ENCODE data around the gene AMIGO3.

AMIGO3 gene

DNA sequence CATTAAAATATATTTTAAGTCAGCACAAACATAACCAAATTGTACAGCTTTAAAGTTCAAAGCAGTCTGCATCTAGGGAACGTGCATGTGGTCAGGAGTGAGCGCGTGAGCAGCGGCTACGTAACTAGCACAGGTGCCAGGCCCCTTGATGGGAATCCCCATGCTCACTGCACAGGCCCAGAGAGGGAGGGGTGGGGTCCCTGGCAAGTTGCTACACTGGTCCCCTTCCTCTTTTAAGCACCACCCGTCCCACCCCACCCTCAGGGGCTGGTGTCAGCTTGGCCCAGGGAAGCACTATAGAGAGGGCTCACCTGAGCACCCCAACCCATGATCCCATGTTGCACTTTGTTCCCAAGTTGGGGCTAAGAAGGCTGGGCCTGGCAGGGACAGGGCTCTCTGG lies 5.1 kb upstream of the AMIGO3 start:
- FAIRE-seq: no peak

DNA sequence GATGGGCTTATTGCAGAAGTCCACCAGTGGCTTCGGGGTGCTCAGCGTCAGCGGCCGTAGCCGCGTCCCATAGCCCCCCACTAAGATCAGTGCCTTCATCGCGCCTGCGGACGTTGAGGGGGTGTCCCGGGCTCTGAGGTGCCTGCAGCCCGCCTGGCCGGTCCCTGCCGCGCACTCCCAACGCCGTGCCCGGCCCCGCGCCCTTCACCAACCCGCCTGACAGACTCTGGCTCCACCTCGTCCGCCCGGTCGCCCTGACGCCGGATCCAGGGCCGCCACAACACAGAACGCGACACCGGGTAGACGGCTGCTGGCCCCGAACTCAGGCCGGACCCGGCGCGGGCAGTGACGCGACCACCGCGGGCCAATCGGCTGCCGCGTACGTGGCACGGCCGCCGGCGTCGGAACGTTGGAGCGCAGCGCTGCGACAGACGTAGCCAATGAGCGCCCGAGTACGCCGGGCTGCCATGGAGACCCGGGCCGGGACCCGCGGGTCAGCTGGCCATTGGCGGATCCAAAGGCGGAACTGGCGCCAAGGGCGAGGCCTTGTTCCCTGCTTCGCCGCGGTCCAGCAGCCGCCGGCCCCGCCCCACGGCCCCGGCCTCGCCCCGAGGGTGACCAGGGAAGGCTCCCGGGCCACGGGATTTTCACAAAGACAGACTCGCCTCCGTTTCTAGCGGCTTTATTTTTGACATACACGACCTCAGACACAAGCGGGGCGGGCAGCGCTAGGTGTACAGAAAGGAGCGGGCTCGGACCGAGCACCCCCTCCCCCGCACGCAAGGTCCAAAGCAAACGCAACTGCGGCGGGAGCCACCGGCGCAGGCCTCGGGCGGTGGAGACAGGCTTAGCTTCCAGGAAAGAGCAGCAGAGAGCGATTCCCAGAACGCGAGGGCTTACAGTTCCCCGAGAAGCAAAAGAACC lies 4.4 kb upstream of the AMIGO3 start, which contains the start of gene GMPPB:
Gene GMPPB, minus strand, starts transcription at position 324 of the 924 bp plus-strand sequence. Its CDS starts 225 bp downstream, at position 99.
- FAIRE-seq: no peak

DNA sequence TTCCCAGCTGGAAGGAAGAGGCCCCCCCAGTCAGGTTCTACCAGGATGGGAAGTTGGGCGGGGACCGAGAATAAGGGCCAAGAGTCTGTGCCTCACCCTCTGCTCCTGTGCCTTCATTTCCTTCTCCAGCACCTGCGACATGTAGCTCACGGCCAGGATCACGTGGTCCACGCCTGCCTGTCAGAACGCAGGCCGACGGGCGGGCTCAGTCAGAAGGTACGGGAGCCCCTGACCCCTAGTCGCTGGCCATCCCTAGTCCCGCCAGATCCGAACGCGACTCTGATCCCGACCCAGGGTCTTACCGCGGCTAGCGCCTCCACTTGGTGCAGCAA lies 3.8 kb upstream of the AMIGO3 start:
- no peak for FAIRE-seq

DNA sequence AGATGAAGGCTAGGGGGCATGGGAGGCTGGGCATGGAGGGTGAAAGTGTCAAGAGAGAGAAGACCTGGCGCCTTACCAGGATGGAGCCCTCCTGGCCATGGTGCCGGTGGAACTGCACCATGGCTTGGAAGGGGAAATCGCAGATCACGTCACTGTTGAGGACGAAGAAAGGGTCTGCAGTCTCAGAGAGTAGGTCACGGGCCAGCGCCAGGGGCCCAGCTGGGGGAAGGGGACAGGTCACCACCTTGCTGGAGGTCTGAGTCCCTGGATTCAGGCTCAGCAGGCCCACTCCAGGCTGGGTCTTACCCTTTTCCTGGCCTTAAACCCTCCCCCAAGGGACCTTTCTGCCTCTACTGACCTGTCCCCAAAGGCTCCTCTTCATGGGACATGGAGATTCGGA lies 3.4 kb upstream of the AMIGO3 start:
- no peak for FAIRE-seq

DNA sequence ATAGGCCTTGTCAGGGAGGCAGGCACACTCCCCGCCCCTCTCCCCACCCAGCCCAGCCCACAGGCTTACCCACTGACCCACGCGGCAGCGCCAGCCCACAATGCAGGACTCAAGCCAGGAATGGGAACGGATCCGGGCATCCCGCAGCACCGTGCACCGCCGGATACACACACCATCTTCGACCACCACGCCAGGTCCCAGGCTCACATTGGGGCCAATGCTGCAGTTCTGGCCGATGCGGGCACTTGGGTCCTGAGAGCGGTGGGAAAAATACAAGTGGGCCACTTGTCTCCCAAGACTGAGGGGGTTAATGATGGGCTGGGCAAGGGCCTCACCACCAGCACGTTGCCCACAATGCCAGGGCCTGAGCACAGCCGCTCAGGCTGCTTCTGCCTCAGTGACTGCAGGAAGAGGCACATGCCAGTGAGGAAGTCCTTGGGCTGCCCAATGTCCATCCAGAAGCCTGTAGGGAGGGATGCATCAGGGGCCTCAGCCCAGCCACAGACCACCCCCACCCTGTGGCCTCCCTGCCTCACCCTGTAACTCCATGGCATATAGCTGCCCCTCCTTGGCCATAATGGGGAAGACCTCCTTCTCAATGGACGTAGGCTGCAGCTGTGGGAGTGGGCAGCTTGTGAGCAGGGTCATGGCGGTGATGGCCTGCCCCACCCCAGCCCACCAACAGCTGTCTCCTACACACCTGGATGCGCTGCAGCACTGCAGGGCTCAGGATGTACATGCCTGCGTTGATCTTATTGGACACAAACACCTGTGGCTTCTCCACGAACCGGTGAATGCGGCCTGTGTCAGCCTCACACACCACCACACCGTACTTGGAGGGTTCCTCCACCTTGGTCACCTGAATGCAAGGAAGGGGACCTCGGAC lies 2.7 kb upstream of the AMIGO3 start:
- FAIRE-seq: no peak

DNA sequence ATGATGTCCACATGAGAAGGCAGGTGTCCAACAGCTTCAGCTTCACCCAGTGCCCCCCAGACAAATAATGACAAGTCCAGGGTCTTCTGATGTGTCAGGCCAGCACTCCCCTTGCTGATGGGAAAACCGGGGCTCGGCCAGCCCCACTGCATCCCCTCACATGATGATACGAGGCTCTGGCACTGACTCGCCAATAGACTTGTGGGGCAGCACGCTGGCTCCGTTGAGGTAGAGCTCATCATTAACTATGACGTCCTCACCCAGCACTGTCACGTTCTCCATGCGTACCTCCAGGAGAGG lies 2.1 kb upstream of the AMIGO3 start:
- no peak for FAIRE-seq

DNA sequence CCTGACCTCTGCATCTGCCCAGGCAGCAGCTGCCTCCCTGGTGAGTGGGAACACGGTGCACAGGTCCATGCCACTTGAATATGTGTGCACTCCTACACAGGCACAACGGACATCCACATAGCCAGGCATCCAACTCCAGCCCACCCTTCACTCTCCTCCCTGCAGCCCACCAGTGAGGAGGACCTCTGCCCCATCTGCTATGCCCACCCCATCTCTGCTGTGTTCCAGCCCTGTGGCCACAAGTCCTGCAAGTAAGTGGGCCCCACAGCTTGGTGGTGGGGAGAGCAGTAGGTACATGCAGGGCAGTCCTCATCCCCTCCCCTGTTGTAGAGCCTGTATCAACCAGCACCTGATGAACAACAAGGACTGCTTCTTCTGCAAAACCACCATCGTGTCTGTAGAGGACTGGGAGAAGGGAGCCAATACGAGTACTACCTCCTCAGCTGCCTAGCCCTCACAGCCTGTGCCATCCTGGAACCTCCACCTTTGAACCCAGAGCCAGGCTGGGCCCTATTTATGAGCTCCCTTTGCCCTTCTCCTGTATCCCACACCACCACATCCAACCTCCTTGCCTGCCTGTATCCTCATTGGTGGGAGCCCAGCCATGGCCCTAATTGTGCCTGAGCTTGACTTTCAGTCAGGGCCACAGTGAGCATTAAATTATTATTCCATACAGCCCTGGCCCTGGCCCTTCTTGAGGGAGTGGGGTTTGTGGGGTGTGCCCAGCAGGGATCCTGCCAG lies 1.5 kb upstream of the AMIGO3 start:
- FAIRE-seq: no peak

DNA sequence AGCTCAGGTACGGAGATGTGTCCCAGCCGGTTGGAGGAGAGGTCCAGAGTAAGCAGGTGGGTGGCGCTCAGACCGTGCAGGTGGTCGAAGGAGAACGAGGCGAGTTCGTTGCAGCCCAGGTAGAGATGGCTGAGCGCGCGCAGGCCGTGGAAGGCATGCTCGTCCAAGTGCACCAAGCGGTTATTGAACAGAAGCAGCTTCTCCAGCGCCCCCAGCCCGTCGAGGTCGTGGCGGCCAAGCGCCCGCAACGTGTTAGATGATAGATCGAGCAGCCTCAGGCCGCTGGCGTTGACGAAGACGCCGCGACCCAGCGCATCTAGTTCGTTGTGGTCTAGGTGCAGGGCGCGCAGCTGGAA lies 648 bp downstream of the AMIGO3 start:
- no peak for FAIRE-seq

DNA sequence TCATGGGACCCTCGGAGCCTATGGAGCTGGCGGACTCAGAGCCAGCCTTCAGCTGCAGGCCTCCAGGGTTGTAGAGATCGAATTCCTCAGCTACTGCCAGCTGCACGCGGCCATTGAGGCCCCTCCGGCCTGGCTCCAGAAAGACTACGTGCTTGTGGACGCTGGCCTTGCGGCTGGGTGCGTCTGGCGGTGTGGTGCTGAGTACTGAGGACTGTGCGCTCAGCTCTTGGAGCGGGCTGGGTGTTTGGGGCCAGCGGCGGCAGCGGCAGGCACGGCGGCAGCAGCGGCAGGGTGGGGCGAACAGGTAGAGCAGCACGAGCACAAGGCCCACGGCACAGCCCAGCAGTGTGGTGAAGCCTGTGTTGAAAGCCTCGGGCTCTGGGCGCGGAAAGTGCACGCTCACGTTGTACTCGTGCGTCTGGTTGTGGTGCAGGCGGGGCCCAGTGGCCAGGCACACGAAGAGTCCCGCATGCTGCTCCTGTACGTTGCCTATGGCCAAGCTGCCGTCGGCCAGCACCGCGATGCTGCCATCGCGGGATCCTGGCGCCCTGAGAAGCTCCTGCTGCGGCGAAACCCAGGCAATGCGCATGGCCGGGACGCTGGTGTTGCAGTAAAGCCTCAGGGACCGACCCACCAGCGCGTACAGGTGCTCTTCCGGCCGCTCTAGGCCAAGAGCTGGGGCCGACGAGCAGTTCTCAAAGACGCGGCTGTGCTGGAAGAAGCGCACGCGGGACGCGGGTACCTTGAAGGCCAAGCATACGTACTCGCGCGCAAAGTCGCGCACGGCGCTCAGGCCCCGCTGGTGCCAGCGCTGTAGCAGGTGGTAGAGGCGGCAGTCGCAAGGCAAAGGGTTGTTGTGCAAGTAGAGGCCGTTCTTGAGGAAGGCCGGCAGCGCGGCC lies 1.3 kb downstream of the AMIGO3 start:
- FAIRE-seq: no peak

DNA sequence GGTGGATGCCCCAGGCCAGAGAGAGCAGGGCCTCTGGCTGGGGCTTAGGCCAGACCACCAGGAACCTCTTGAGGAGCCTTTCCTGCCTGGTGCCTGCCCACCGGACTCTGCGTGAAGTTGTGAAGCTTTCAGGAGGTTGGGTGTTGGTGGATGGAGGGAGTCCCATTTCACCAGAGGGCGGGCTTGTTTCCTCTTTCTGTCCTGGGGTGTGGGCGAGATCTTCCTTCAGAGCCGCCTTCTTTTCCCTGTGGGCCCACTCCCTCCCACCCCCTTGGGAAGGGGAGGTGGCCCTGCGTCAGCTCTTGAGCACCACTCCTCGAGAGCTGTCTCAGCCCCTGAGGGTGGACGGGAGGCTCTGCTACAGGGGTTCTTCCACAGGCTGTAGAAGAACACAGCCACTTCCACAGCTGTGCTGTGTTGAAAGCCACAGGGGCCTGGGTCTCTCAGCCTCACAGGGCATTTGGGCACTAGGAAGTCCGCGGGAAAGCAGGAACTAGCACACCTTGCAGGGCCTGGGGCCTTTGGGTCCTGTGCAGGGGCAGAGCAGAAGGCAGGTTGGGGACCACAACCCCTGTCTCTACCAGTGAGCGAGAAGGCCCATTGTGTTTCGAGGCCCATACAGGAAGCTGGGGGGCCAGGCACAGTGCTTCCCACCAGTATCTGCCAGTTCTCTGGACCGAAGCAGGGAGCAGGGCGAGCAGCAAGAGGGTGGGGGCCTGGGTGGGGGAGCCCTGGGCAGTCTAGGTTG lies 2.1 kb downstream of the AMIGO3 start:
- no peak for FAIRE-seq

DNA sequence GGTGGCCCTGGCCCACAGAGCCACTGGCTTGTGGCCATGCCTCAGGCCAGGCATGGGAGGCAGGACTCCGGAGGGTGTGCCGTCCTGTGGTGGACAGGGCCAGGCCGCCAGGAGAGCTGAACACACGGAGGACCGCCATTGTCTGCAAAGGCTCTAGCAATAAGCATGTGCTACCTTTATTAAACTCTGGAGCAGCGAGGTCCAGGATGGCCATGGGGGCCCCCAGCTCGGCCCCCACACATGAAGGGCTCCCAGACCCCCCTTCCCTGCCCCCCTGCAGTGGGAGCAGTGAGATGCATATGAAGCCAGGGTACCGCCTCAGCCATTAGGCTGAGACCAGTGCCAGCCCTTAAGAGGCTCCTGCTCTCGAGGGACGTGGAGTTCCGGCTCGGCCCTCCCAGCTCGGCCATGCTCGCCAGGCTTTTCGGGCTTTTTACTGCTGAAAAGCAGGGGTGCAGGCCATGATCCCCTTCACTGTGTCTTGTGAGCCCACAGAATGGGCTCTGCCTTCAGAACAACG lies 2.7 kb downstream of the AMIGO3 start:
- FAIRE-seq: no peak

DNA sequence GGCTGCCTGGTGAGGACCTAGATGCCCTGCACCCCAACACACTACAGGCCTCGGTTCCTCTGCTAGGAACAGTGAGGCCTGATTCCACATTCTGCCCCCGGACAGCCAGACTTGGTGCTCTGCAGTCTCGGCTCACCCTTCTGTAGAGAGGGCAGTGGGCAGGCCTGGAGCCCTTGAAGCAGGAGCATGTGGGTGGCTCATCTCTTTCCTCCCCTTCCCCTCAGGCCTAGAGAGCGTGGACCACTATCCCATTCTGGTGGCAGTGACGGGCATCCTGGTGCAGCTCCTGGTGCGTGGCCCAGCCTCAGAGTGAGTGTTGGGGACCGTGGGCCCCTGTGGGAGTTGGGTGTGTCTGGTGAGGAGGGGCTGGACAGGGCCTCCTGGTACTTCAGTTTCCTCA lies 3.3 kb downstream of the AMIGO3 start:
- FAIRE-seq: no peak

DNA sequence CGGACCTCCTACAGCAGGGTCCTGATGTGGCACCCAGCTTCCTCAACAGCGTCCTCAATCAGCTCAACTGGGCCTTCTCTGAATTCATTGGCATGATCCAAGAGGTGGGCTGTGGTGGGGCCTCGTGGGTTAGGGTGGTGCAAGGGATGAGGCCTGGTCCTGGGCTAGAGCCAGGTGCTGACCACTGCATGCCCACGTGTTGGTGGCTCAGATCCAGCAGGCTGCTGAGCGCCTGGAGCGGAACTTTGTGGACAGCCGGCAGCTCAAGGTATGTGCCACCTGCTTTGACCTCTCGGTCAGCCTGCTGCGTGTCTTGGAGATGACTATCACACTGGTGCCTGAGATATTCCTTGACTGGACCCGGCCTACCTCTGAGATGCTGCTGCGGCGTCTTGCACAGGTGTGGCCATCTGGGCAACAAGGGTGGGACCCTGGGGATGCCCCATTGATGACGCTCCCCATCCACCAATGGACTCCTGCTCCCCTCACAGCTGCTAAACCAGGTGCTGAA lies 3.8 kb downstream of the AMIGO3 start:
- no peak for FAIRE-seq

DNA sequence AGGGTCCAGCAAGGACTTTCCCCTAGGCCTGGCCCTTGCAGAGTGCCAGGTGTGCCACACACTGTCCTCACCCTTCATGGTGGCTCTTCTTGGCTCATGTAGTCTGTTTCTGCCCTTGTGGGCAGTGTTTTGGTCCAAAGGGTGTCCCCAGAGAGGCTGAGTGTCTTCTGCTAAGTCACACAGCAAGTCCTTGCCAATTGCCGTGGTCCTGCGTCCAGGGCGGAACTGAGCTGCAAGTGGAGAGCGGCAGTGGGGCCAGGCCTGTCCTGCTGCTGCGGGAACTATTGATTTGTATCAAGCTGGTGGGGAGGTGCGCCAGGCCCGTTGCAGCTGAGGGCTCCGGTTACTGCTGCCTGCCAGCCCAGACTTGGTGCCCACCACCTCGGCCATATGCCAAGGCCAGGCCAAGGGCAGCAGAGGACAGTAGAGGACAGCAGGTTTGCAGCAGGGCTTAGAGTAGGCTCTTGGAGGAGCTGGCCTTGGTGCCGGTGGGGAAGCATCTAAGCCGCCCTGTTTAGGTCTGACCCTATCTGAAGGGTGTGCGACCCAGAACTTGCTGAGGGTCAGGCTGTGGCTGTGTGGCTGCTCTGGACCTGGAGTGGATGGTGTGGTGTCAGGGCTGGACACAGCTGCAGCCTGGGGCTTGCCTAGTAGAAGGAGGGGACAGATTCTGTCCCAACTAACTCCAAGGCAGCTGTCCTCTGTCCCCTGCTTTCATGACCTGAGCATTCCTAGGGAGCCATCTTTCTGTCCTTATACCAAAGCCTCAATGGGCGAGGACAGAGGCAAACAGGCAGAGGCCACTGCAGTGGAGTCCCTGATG lies 4.5 kb downstream of the AMIGO3 start:
- no peak for FAIRE-seq

DNA sequence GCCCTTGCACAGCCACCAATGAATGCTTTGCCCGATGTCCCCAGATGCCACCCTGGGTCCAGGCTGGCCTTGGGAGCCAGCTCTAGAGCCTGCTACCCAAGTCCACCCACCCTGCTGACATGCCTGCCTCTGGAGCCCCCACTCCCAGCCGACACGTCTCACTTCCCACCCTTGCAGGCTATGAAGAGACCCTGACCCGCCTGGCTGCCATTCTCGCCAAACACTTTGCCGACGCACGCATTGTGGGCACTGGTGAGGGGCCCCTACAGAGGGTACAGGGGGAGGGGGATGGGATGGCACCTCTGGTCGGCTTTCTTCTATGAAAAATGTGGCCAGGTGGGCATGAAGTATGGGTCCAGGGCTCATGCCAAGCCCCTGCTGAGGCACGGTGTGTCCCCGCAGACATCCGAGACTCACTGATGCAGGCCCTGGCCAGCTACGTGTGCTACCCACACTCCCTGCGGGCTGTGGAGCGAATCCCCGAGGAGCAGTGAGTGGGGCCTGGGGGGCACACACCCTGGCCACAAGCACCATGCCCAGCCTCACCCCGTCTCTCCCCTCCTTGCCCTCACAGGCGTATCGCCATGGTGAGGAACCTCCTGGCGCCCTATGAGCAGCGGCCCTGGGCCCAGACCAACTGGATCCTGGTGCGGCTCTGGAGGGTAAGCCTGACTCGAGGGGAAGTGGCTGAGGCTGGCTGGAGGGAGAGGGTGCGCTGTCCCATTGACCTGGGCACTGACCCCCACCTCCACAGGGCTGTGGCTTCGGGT lies 6.0 kb downstream of the AMIGO3 start:
- FAIRE-seq: no peak

DNA sequence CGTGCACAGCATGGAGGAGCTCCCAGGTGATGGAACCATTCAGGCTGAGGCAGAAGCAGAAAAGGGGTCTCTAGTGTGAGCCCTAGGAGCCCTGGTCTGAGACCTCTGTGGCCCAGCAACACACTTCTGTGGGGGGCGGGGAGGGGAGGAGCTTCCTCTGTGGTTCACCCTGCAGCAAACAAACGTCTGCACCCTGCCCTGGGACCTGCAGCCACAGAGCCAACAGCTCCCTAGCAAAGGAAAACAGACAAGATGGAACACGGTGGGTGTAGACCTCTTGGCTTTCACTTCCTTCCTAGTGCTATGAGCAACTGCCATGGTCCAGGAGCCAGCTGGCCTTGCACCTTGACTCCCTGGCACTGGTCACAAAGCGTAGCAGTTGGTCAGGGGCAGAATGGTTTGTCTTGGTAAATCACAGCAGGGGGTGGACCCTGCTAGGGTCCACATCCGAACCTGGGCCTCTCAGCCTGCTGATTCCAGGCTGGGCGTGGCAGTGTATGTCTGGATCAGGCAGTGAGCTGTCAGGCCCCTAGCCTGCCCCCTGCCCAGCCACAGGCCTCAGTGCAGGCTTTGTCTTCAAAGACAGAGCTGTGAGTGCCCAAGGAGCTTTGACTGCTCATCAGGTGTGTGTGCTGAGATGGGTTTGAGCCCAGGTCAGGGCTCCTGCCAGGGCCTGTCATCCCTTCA lies 6.7 kb downstream of the AMIGO3 start:
- no peak for FAIRE-seq

DNA sequence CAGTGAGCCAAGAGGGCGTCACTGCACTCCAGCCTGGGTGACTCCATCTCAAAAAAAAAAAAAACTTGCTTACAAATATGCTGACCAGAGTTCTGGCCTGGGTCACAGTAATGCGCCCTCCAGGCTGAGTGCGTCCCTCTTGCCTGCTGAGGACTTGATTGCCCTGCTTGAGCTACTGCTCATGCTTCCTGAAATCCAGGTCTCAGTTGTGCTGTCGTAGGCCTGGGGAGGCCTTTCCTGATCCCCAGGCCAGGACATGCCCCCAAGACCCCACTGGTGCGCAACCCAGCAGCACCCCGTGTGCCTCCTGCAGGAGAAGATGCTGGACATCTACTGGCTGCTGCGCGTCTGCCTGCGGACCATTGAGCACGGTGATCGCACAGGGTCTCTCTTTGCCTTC lies 7.3 kb downstream of the AMIGO3 start:
- no peak for FAIRE-seq

DNA sequence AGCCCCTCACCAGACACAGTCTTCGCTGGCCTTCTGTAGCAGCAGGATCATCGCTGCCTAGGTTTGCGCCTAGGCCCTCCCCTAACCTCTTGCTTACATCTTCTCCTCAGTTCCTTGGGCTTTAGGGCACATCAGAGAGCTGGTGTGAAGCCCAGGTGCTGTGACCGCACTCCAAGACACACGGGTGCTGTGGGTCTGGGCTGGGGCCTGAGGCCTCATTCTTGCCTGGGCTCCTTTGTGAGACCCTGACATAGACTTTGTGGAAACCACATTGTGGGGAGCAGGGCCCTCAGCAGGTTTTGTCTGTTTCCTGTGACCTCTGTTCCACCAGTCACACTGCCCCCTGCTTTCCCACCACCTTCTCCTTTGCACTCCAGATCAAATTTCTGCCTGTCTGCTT lies 8.0 kb downstream of the AMIGO3 start:
- no peak for FAIRE-seq

DNA sequence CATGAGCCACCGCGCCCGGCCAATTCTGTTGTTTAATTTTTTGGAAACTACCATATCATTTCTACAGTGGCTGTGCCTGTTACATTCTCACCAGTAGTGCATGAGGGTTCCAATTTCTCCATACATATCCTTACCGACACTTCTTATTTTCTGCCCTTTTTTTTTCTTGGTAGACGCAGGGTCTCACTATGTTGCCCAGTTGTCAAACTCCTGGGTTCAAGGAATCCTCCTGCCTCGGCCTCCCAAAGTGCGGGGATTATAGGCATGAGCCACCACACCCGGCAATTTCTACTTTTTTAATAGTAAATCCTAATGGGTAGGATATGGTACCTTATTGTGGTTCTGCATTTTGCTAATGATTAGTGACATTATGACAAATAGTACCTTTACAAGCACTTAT lies 9.6 kb downstream of the AMIGO3 start:
- no peak for FAIRE-seq
